Measurements from ENCODE around the gene WNT6. TPM values are rescaled to one million over a fixed set of nuclear protein-coding genes. Genes with fewer than 3 reads are reported as not detected.

Gene WNT6
- total and polyA plus RNA-seq, 10 of the 15 experiments (the other 5 are each of a cell fraction or from before 2014, with no cell fraction given) = 0.11 to 0.44 (median 0.22) TPM; not detected in 5

- TF ChIP-seq CEBPB (IDR thresholded peaks at IDR 0.05; ENCODE audit: borderline replicate concordance in 1 of 2, low read depth in 2 of 2, low read length in 2 of 2) (no peak), NR2F1 (conservative IDR thresholded peaks at IDR 0.05) (peak; percentile 72), POLR2AphosphoS5 (IDR thresholded peaks at IDR 0.05; ENCODE audit: low read length) (peak; percentile 64; the same call in 1 of the 2 replicates), MTA2 (IDR thresholded peaks at IDR 0.05; ENCODE audit: low read depth) (peak; percentile 90), BCL11A (IDR thresholded peaks at IDR 0.05; ENCODE audit: low read depth, low read length) (no peak), MEF2A (IDR thresholded peaks at IDR 0.05; ENCODE audit: insufficient read depth, low read depth, low read length) (no peak), CBX3 (IDR thresholded peaks at IDR 0.05; ENCODE audit: borderline replicate concordance, low read depth) (no peak), POLR2AphosphoS2 (IDR thresholded peaks at IDR 0.05; ENCODE audit: low read depth, low read length) (peak; percentile 76), STAT3 (IDR thresholded peaks at IDR 0.05; ENCODE audit: low read depth, low read length) (no peak), HSF1 (IDR thresholded peaks at IDR 0.05; ENCODE audit: low read depth, low read length) (no peak), JUNB (IDR thresholded peaks at IDR 0.05) (no peak), ZNF687 (IDR thresholded peaks at IDR 0.05) (peak; percentile 63)
- TF ChIP-seq, protein P1, sequence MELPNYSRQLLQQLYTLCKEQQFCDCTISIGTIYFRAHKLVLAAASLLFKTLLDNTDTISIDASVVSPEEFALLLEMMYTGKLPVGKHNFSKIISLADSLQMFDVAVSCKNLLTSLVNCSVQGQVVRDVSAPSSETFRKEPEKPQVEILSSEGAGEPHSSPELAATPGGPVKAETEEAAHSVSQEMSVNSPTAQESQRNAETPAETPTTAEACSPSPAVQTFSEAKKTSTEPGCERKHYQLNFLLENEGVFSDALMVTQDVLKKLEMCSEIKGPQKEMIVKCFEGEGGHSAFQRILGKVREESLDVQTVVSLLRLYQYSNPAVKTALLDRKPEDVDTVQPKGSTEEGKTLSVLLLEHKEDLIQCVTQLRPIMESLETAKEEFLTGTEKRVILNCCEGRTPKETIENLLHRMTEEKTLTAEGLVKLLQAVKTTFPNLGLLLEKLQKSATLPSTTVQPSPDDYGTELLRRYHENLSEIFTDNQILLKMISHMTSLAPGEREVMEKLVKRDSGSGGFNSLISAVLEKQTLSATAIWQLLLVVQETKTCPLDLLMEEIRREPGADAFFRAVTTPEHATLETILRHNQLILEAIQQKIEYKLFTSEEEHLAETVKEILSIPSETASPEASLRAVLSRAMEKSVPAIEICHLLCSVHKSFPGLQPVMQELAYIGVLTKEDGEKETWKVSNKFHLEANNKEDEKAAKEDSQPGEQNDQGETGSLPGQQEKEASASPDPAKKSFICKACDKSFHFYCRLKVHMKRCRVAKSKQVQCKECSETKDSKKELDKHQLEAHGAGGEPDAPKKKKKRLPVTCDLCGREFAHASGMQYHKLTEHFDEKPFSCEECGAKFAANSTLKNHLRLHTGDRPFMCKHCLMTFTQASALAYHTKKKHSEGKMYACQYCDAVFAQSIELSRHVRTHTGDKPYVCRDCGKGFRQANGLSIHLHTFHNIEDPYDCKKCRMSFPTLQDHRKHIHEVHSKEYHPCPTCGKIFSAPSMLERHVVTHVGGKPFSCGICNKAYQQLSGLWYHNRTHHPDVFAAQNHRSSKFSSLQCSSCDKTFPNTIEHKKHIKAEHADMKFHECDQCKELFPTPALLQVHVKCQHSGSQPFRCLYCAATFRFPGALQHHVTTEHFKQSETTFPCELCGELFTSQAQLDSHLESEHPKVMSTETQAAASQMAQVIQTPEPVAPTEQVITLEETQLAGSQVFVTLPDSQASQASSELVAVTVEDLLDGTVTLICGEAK (IDR thresholded peaks at IDR 0.05; ENCODE audit: borderline replicate concordance) = no peak
- TF ChIP-seq, protein P2, sequence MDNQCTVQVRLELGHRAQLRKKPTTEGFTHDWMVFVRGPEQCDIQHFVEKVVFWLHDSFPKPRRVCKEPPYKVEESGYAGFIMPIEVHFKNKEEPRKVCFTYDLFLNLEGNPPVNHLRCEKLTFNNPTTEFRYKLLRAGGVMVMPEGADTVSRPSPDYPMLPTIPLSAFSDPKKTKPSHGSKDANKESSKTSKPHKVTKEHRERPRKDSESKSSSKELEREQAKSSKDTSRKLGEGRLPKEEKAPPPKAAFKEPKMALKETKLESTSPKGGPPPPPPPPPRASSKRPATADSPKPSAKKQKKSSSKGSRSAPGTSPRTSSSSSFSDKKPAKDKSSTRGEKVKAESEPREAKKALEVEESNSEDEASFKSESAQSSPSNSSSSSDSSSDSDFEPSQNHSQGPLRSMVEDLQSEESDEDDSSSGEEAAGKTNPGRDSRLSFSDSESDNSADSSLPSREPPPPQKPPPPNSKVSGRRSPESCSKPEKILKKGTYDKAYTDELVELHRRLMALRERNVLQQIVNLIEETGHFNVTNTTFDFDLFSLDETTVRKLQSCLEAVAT (IDR thresholded peaks at IDR 0.05) = peak; percentile 90
- TF ChIP-seq, protein P3, sequence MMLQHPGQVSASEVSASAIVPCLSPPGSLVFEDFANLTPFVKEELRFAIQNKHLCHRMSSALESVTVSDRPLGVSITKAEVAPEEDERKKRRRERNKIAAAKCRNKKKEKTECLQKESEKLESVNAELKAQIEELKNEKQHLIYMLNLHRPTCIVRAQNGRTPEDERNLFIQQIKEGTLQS (IDR thresholded peaks at IDR 0.05; ENCODE audit: borderline replicate concordance, extremely low read depth, low read depth, low read length) = no peak
- TF ChIP-seq, protein P4, sequence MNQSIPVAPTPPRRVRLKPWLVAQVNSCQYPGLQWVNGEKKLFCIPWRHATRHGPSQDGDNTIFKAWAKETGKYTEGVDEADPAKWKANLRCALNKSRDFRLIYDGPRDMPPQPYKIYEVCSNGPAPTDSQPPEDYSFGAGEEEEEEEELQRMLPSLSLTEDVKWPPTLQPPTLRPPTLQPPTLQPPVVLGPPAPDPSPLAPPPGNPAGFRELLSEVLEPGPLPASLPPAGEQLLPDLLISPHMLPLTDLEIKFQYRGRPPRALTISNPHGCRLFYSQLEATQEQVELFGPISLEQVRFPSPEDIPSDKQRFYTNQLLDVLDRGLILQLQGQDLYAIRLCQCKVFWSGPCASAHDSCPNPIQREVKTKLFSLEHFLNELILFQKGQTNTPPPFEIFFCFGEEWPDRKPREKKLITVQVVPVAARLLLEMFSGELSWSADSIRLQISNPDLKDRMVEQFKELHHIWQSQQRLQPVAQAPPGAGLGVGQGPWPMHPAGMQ (IDR thresholded peaks at IDR 0.05; ENCODE audit: borderline replicate concordance) = no peak
Observed at GRCh38 chr2:218880102-218880858, 20.7 kb downstream of the WNT6 start, which contains the start of gene WNT10A (continued).
